Body of pancreas (tissue), 4 donors: ENCODE measurements around the gene CGB2.

Experiments
- POLR2A ChIP-seq, 3 donors: fragments of 450-650 bp; IDR thresholded peaks; one replicate each; pipeline ENCODE4 v1.6.1; 2016; ENCODE audit warnings: antibody characterized with exemption in 3 of 3, mild to moderate bottlenecking in 2 of 3
- TF ChIP-seq, protein P1 (sequence below), 7 experiments: fragments of 450-650 bp in 4 of 7; fragments of 200-600 bp in 3 of 7; sonication (generic) in 3 of 7; IDR thresholded peaks; one replicate each; pipeline ENCODE4 v1.5.1; 2016 to 2019; ENCODE audit warnings: antibody characterized with exemption in 7 of 7

DNA sequence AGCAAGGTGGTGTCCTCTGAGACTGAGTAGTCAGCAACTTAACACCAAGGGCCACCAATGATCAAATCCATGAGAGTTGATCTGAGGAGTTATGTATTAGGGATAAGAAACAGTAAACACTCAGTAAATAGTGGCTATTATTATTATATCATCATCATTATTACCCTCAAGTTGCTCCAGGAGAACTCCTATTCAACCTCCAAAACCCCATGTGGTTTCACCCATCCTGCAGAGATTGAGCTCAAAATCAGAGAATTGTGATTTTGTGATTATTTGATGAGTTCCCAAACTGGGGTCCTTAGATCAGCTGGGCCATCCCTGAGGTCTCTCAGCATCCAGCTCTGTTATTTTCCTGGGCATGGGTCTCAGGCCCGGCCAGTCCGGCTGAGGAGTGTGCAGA is 29.3 kb downstream of the CGB2 start:
- TF ChIP-seq, protein P1, sequence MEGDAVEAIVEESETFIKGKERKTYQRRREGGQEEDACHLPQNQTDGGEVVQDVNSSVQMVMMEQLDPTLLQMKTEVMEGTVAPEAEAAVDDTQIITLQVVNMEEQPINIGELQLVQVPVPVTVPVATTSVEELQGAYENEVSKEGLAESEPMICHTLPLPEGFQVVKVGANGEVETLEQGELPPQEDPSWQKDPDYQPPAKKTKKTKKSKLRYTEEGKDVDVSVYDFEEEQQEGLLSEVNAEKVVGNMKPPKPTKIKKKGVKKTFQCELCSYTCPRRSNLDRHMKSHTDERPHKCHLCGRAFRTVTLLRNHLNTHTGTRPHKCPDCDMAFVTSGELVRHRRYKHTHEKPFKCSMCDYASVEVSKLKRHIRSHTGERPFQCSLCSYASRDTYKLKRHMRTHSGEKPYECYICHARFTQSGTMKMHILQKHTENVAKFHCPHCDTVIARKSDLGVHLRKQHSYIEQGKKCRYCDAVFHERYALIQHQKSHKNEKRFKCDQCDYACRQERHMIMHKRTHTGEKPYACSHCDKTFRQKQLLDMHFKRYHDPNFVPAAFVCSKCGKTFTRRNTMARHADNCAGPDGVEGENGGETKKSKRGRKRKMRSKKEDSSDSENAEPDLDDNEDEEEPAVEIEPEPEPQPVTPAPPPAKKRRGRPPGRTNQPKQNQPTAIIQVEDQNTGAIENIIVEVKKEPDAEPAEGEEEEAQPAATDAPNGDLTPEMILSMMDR (IDR thresholded peaks at IDR 0.05), result no peak
- no peak for TF ChIP-seq POLR2A (IDR thresholded peaks at IDR 0.05)
